NCI-H446 treated with DMSO at 0.1 percent for 48 hours (cell line): Measurements from ENCODE around the gene RFX8.
"Not testable (repeated sequence)": the region's sequence is repeated elsewhere in the genome, so short reads cannot be mapped to it uniquely, and the experiment has no call there.

Experiments
- DNase-seq: peaks from one replicate; lab custom pipeline; 2025; lab: John Stamatoyannopoulos, UW

Gene RFX8

GRCh38 chr2:101486258-101486701 is 11.4 kb upstream of the RFX8 start:
- DNase-seq = no peak

- no peak for DNase-seq
These were observed 10.9 kb upstream of the RFX8 start for GRCh38 chr2:101485856-101486255.

- DNase-seq = no peak
These were observed 5.9 kb upstream of the RFX8 start for GRCh38 chr2:101480764-101481163.

- DNase-seq = no peak
These were observed 4.9 kb upstream of the RFX8 start for GRCh38 chr2:101479810-101480209.

- no peak for DNase-seq
These were observed 4.4 kb upstream of the RFX8 start for GRCh38 chr2:101479328-101479727.

GRCh38 chr2:101478181-101479001 is 3.5 kb upstream of the RFX8 start:
- DNase-seq = no peak

GRCh38 chr2:101477556-101477955 is 2.6 kb upstream of the RFX8 start:
- no peak for DNase-seq

GRCh38 chr2:101476605-101477208 is 1.8 kb upstream of the RFX8 start:
- no peak for DNase-seq

GRCh38 chr2:101473911-101474701 is 806 bp downstream of the RFX8 start:
- no peak for DNase-seq

GRCh38 chr2:101473591-101473910 is 1.4 kb downstream of the RFX8 start:
- DNase-seq = no peak

GRCh38 chr2:101469863-101470262 is 5.0 kb downstream of the RFX8 start:
- no peak for DNase-seq

- DNase-seq = no peak
These were observed 7.6 kb downstream of the RFX8 start for GRCh38 chr2:101467306-101467705.

- DNase-seq = no peak
These were observed 8.5 kb downstream of the RFX8 start for GRCh38 chr2:101466426-101466825.

- DNase-seq = no peak
These were observed 10.1 kb downstream of the RFX8 start for GRCh38 chr2:101464841-101465240.

GRCh38 chr2:101463911-101464641 is 10.8 kb downstream of the RFX8 start:
- DNase-seq = no peak

- no peak for DNase-seq
These were observed 11.5 kb downstream of the RFX8 start for GRCh38 chr2:101463421-101463820.

- no peak for DNase-seq
These were observed 13.5 kb downstream of the RFX8 start for GRCh38 chr2:101461381-101461780.

GRCh38 chr2:101454408-101454807 is 20.5 kb downstream of the RFX8 start:
- not testable (repeated sequence) for DNase-seq

GRCh38 chr2:101450965-101451364 is 23.9 kb downstream of the RFX8 start:
- DNase-seq = no peak

- DNase-seq = no peak
These were observed 28.0 kb downstream of the RFX8 start for GRCh38 chr2:101446869-101447268.

GRCh38 chr2:101442667-101443061 is 32.2 kb downstream of the RFX8 start:
- DNase-seq = no peak

GRCh38 chr2:101442042-101442666 is 32.8 kb downstream of the RFX8 start:
- DNase-seq = no peak
